ENCODE data around the gene SH3PXD2B. TPM values are rescaled to one million over a fixed set of nuclear protein-coding genes. Genes with fewer than 3 reads are reported as not detected.
A peak's percentile ranks its signal among the peaks of the same experiment; 100 is the strongest.

SH3PXD2B gene
- total RNA-seq, 1 experiment from 2014 or later: 18.5 TPM

- DNase-seq (ENCODE audit: low read depth): peak; percentile 61
These were observed 929 bp downstream of the SH3PXD2B start for GRCh38 chr5:172453206-172453985.

DNA sequence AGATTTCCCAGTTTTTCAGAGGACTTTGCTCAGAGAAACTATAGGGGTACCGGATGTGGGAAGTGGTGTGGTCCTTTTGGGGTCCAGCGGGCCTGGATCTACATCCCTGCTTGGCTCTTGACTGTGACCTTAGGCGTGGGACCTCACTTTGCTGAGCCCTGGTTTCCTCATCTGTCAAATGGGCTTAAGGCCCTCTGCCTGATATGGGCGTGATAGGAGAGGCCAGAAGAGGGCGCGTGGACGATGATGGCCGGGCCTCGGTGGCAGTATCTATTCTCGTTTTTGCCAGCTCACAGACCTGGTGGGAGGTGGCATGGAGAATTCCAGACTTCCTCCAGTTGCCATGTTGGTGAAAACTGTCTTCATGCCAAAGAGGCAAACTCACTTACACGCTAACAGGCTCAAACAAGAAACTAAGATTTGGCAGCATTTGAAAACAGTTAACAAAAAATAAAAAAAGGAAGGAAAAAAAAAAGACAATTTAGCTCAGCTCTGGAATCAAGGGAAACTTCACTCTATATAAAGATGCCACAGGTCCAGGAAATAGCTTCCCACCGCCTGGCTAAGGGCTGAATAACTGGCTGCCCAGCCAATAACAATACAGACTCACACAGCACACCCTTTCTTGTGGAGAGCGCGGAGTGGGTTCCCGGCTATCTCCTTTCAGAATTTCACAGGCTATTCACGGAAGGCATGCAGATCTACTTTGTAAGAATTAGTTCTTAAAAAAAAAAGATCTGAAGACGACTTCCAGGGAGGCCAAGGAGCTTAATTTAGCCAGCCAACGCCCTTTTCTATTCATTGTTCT, 1.7 kb downstream of the SH3PXD2B start:
- DNase-seq (ENCODE audit: low read depth): peak; percentile 67

DNA sequence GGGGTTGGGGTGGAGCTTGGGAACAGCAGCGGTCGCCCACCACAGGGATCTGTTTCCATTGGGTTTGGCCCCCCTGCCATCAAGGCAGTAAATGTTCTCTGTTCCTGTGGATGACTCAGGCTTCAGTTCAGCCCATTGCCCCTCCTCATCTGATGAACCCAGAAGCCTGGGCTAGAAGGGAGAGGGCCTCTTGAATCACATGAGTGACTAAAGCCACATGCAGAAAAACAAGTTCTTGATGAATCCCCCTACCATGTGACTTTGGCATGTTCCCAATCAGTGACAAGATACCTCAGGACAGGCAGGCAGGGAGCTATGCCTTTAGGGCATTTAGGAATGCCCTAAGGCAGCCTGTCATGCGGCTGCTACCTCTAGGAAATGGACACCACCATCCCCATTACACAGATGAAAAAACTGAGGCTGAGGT, 2.5 kb downstream of the SH3PXD2B start:
- DNase-seq (ENCODE audit: low read depth): peak; percentile 78

GRCh38 chr5:172450861-172451695, 3.2 kb downstream of the SH3PXD2B start:
- no peak for DNase-seq (ENCODE audit: low read depth)

DNA sequence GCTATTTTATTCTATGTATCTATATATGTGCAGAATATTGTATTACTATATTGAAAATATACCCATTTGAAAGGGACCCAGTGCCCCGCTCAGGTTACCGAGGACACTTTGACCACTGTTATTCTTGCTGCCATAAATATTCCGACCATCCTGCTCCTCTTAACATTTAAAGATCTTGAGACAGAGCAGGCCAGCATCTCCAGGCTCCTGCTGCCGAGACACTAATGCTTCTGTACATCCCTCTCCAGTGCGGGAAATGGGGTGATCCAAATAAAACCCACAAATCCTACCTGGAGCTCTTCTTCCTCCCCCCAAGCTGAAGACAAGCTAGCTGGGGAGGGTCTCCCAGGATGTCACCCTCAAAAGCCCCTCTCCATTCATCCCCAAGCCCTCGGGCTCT, 3.9 kb downstream of the SH3PXD2B start:
- DNase-seq (ENCODE audit: low read depth): no peak

DNA sequence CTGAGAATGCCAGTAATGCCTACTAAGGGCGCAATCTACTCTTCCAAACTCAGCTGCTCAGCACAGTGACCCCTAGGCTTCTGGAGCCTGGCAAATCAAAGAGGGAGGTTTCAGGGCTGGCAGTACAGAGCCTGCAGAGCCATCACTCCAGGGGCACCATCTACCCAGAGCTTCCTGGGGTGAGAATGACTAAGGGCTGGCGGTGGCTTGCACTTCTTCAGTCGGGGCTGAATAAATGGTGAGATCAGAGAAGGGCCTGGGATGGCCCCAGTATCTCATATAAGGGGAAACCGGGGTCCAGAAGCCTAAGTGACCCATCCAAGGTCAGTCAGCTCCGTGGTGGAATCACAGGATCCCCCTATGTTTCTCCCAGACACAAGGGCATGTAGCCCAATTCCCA, 5.3 kb downstream of the SH3PXD2B start:
- DNase-seq (ENCODE audit: low read depth): no peak

- no peak for DNase-seq (ENCODE audit: low read depth)
These were observed 6.5 kb downstream of the SH3PXD2B start for GRCh38 chr5:172447646-172448365.

DNA sequence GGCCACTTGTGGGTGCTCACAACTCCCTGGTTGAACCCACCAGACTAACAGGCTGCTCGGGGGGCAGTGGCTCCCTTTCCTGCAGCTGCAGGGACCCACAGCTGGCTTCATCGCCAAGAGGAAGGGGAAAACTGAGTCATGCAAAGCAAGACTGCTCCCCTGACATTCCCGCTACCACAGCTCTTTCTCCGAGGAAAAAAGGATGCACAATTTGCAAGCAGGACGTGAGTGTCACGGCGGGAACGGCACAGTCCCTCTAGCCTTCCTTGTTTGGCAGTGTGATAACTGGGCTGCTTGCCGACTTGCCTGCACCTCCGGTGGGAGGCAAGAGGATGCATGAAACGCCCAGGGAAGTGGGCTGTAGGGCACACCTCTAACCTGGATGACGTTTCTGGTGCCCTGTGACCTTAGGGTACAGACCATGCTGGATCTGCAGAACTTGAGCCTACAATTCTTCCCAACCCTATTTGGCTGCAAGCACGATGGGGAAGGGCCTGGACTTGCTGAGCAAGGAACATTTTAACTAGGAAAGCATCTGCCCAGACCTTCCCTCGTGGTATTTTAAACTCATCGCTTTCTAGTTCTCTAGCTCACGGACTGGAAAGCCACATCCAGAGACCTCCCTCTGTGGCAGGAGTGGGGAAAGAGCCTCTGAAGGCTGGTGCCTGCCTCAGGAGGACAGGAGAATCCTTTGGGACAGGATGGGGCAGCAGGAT, 7.8 kb downstream of the SH3PXD2B start:
- DNase-seq (ENCODE audit: low read depth): no peak

DNA sequence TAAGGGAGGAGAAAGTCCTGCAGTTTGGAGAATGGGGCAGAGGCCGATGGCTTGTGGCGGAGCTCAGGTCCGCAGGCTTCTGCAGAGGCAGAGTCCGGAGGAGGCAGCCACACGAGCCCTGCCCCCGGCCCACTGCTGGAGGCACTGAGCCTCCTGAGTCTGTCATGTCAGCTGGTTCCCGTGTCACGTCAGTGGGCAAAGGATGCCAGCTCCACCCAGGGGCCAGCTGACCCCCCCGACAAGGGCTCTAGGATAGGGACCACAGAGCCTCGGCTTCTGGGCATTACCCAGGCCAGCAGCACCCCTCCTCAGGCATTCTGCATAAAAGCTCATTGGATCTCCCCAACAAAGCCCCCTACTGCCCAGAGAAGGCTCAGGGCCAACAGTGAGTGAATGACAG, 8.5 kb downstream of the SH3PXD2B start:
- DNase-seq (ENCODE audit: low read depth): no peak

- no peak for DNase-seq (ENCODE audit: low read depth)
These were observed 9.5 kb downstream of the SH3PXD2B start for GRCh38 chr5:172444626-172445365.

GRCh38 chr5:172444110-172444510, 10.2 kb downstream of the SH3PXD2B start:
- no peak for DNase-seq (ENCODE audit: low read depth)

DNA sequence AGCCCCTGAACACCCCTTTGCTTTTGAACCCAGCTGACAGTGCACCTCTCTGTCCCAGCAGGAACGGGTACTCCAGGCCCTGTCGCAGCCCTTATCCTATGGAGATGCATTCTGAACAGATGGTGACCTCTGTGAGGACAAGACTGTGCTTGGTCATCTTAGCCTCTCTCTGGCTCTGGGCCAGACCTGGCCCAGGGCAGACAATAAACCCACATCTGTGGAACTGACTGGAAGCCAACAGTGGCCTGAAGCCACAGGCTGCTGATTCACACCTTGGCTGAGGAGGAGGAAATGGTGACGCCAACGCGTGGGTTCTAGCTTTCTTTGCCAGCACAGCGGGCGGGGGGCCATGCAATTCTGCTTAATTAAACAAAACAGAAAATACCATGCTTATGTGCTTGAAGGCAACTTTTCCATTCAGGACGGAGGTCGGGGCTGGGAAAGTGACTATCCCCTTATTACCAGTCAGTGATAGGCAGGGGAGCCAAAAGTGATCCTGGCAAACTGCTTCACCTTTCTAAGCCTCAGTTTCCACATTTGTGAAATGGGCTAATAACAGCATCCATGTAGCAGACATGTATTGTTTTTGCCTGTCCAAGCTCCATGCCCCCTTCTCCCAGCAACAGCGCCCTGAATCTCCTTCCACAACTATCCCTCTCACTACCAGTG, 10.8 kb downstream of the SH3PXD2B start:
- peak; percentile 99 for DNase-seq (ENCODE audit: low read depth)

DNA sequence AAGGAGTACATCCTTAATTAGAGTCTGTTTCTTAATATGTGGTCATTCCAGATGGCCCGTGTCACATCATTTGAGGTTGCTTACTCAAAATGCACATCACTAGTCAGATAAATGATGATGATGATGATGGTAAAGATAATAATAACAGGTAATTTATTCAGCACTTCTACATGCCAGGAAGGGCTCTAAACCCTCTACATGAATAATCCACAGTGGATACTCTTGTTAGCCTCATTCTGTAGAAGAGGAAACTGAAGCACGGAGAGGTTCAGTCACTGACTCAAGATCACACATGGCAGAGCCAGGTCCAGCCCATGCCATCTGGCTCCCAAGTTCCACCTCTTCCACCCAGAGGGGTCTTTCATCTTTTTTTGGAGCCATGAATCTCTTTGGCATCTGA, 11.7 kb downstream of the SH3PXD2B start:
- no peak for DNase-seq (ENCODE audit: low read depth)

DNA sequence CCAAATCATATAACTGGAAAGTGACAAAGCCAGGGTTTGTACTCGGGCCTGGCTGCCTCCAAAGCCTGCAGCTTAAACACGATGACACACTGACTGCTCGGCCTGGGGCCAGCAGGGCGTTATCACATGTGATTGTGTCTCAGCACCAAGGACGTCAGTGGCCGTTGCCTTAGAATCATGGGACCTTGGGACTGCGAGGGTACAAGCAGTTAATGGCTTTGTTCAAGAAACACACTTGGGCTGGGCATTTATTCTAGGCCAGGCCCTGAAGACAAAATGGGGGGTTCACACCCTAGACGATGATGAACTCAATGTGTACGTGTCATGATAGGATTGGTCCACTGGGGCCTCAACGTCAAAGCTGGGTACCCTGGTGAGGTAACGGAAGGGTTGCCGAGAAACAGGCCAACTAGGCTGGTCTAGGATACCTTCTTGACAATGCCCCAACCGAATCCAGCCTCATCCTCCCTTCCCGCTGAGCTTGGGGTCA, 13.0 kb downstream of the SH3PXD2B start:
- no peak for DNase-seq (ENCODE audit: low read depth)

DNA sequence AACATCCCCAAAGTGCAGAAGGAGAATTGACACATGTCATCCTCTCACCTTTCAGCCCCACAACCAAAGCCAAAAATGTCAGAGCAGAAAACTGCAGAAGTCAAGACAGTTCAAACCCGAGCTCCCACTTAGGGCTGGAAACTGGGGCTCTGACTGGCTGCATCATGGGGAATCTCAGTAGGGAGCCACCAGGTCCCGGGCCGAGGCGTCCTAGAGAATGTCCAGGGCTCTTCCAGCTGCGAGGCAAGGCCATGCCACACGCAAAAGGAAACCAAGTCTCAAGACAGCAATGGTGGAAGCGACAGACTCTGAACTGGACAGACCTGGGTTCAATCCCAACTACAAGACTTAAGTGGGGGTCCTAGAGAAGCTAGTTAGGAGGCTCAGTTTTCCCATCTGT, 13.8 kb downstream of the SH3PXD2B start:
- DNase-seq (ENCODE audit: low read depth): no peak

DNA sequence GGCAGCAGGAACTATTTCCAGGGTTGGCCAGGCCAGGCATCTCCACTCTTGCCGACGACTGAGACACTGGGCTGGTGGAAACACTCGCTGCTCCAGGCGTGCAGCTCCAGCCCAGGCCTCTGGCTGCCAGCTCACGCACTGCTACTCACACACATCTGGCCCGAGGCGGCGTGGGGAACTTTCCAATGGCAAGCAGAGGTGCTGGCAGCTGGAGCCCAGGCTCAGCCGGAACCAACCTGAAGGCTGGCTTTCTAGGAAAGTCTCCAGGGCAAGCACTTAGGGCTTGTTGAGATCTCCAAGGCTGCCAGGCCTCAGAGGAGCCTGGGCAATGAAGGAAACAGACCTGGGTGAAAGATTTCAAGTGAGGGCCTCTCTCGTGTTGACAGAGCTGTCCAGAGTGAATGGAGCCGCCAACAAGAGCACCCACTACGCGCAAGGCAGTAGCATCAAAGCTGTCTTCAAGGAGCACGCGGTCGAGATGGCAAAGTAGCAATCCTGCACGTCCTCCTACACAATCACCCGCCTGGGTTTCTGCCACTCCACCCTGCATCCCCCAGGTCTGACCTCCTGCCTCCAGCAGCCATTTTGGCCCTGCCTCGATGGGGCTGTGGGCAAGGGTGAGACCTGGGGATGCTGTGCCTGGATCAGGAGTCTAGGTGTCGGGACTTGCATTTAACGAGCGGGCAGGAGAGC, 14.4 kb downstream of the SH3PXD2B start:
- DNase-seq (ENCODE audit: low read depth): no peak

- DNase-seq (ENCODE audit: low read depth): no peak
These were observed 16.0 kb downstream of the SH3PXD2B start for GRCh38 chr5:172438319-172438668.

DNA sequence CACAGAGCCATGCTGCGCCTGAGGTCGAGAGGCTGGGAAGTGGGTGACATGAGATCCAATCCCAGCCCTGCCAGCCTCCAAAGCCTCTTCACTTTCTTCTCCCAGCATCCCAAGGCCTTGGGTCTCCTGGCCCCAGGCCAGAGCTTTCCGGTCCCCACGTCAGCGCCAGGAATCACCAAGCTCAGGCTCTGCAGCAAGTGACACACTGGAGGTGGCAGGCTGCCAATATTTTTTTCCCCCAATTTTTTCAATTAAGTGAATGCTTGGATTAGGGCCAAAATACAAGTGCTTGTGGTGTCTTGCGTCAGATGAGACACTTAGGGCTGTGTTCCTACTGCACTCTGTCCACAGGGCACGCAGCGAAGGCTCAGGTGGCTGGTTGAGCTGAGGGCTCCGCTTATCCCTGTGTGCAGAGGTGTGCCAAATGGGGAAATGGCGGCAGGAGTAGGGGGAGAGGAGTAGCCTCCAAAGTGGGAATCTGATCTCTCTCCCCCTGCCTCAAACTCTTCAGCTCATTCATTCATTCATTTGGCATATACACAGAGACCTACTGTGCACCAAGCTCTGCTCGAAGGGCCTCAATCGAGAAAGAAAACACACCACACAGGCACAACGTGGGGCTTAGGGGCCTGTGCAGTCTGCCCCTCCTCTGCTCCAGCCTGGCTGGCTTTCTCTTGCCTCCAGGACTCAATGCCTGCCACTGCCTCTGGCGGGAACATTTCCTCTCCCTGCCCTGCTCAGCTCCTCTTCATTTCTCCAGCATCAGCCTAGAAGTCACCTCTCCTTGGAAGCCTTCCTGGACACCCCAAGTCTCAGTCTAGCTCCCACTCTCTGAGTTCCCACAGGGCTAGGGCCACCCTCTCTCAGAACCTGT, 16.6 kb downstream of the SH3PXD2B start:
- DNase-seq (ENCODE audit: low read depth): peak; percentile 85

Measured in RPMI7951 (cell line).